Upper lobe of left lung (tissue), 4 donors: ENCODE data around the gene AFAP1.

Source experiments
- POLR2AphosphoS5 ChIP-seq, 2 donors: sonication (generic); formaldehyde crosslinking; IDR thresholded peaks; one replicate each; pipeline ENCODE4 v1.5.1; 2017; ENCODE audit warnings: antibody characterized with exemption in 2 of 2
- TF ChIP-seq, protein P1 (sequence below), 6 experiments: fragments of 450-650 bp in 4 of 6; fragments of 200-600 bp in 2 of 6; sonication (generic) in 2 of 6; IDR thresholded peaks; one replicate each; pipeline ENCODE4 v1.5.1; 2016 to 2019; ENCODE audit warnings: antibody characterized with exemption in 6 of 6

DNA sequence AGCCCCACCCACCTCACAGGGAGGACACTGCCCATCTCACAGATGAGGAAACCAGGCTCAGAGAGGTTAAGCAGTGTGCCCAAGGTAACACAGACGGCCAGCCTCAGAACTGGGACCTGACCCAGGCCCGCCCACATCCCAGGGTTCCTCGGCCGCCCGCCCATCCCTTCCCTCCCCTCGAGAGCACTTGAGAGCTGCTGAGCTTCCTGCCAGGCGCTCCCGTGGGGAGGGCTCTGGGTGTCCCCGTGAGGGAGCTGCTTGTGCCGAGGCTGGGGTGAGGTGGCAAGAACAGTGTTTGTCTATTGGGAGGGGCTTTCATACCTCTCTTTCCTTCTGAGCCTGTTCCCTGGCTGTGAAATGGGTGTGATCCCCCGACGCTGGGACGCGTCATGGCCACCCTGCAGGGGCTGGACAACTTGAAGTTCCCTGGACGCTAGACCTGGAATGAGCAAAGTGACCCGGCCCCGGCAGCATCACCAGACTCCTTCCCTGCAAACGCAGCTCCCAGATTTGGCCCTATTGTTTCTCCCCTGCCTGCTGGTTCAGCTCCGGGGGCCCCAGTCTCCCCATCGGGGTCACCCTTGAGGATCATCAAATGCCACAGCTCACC lies 204.9 kb downstream of the AFAP1 start:
- no peak for TF ChIP-seq POLR2AphosphoS5 (IDR thresholded peaks at IDR 0.05)
- TF ChIP-seq, protein P1, sequence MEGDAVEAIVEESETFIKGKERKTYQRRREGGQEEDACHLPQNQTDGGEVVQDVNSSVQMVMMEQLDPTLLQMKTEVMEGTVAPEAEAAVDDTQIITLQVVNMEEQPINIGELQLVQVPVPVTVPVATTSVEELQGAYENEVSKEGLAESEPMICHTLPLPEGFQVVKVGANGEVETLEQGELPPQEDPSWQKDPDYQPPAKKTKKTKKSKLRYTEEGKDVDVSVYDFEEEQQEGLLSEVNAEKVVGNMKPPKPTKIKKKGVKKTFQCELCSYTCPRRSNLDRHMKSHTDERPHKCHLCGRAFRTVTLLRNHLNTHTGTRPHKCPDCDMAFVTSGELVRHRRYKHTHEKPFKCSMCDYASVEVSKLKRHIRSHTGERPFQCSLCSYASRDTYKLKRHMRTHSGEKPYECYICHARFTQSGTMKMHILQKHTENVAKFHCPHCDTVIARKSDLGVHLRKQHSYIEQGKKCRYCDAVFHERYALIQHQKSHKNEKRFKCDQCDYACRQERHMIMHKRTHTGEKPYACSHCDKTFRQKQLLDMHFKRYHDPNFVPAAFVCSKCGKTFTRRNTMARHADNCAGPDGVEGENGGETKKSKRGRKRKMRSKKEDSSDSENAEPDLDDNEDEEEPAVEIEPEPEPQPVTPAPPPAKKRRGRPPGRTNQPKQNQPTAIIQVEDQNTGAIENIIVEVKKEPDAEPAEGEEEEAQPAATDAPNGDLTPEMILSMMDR (IDR thresholded peaks at IDR 0.05) = no peak
